ENCODE results near the gene HMGB1. TPM values are rescaled to one million over a fixed set of nuclear protein-coding genes. Genes with fewer than 3 reads are reported as not detected.

HMGB1 gene
- total RNA-seq, 1 donor from 2014 or later: 230 TPM

DNA sequence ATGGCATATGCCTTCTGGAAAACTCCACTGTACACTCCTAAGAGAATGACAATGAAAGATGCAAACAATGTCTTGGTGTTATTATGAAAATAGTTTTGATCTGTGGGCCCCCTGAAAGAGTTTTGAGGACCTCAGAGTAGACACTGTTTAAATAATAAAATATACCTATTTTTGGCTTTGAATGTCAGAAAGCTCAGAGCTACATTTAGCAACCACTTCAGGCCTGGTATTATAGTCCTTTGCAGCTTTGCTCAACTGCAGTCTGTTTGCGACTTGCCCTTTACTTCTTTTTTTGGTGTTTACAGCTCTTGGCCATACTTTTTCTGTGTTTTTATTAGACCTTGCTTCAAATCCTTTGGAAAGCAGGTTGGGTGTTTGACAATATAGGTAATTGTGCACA, 49.3 kb downstream of the HMGB1 start:
- no peak for DNase-seq (ENCODE audit: low spot score)
- no peaks in the 10 kb centered on the region for H3K36me3 Mint-ChIP-seq (ENCODE audit: low read depth, unreplicated experiment)
- H3K9me3 Mint-ChIP-seq (ENCODE audit: unreplicated experiment): no peaks in the 10 kb centered on the region
- H3K27ac Mint-ChIP-seq (ENCODE audit: unreplicated experiment): no peak overlapping the region
- peaks cover 11% of the 10 kb centered on the region for H3K4me1 Mint-ChIP-seq (ENCODE audit: unreplicated experiment)
- peaks cover 7% of the 10 kb centered on the region for H3K27me3 Mint-ChIP-seq (ENCODE audit: unreplicated experiment)
- TF ChIP-seq, protein P1, sequence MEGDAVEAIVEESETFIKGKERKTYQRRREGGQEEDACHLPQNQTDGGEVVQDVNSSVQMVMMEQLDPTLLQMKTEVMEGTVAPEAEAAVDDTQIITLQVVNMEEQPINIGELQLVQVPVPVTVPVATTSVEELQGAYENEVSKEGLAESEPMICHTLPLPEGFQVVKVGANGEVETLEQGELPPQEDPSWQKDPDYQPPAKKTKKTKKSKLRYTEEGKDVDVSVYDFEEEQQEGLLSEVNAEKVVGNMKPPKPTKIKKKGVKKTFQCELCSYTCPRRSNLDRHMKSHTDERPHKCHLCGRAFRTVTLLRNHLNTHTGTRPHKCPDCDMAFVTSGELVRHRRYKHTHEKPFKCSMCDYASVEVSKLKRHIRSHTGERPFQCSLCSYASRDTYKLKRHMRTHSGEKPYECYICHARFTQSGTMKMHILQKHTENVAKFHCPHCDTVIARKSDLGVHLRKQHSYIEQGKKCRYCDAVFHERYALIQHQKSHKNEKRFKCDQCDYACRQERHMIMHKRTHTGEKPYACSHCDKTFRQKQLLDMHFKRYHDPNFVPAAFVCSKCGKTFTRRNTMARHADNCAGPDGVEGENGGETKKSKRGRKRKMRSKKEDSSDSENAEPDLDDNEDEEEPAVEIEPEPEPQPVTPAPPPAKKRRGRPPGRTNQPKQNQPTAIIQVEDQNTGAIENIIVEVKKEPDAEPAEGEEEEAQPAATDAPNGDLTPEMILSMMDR (IDR thresholded peaks at IDR 0.05; ENCODE audit: unreplicated experiment): no peak
- no peak overlapping the region for H3K4me3 Mint-ChIP-seq (ENCODE audit: unreplicated experiment)

DNA sequence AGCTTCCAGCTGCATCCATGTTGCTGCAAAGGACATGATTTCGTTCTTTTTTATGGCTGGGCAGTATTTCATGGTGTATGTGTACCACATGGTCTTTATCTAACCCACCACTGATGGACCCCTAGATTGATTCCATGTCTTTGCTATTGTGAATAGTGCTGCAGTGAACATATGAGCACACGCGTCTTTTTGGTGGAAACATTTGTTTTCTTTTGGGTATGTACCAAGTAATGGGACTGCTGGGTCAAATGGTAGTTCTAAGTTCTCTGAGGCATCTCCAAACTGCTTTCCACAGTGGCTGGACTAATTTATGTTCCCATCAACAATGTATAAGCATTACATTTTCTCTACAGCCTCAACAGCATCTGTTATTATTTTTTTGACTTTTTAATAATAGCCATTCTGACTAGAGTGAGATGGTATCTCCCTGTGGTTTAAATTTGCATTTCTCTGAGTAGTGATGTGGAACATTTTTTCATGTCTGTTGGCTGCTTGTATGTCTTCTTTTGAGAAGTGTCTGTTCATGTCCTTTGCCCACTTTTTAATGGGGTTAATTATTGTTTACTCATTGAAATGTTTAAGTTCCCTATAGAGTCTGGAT, 50.2 kb downstream of the HMGB1 start:
- H3K4me1 Mint-ChIP-seq (ENCODE audit: unreplicated experiment): peaks cover 5% of the 10 kb centered on the region
- no peak overlapping the region for H3K4me3 Mint-ChIP-seq (ENCODE audit: unreplicated experiment)
- no peak for DNase-seq (ENCODE audit: low spot score)
- no peak overlapping the region for H3K27ac Mint-ChIP-seq (ENCODE audit: unreplicated experiment)
- H3K36me3 Mint-ChIP-seq (ENCODE audit: low read depth, unreplicated experiment): no peaks in the 10 kb centered on the region
- TF ChIP-seq, protein P1 (IDR thresholded peaks at IDR 0.05; ENCODE audit: unreplicated experiment): no peak
- H3K27me3 Mint-ChIP-seq (ENCODE audit: unreplicated experiment): peaks cover 2% of the 10 kb centered on the region
- H3K9me3 Mint-ChIP-seq (ENCODE audit: unreplicated experiment): no peaks in the 10 kb centered on the region

DNA sequence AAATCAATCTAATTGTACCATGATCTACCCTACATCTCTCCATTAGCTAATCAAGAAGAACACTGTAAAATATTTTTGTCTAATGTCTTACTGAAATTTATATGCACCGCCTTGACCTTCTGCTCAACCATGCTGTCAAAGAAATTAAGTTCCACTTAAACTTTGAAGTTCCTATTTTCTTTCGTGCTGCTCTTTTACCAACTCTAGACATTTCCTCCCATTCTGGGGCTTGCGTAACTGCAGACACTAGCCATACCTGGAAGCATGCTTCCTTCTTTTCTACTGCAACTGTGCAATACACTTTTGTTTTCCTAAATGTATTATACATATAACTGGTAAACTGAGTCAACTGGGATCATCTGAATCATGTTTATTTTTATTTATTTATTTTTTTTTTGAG, 51.9 kb downstream of the HMGB1 start:
- Mint-ChIP-seq H3K9me3 (ENCODE audit: unreplicated experiment) (no peaks in the 10 kb centered on the region), H3K36me3 (ENCODE audit: low read depth, unreplicated experiment) (no peaks in the 10 kb centered on the region), H3K4me1 (ENCODE audit: unreplicated experiment) (peaks cover 14% of the 10 kb centered on the region), H3K27ac (ENCODE audit: unreplicated experiment) (no peak overlapping the region), H3K27me3 (ENCODE audit: unreplicated experiment) (no peaks in the 10 kb centered on the region), H3K4me3 (ENCODE audit: unreplicated experiment) (no peak overlapping the region)
- TF ChIP-seq, protein P1 (IDR thresholded peaks at IDR 0.05; ENCODE audit: unreplicated experiment): no peak
- DNase-seq (ENCODE audit: low spot score): no peak

DNA sequence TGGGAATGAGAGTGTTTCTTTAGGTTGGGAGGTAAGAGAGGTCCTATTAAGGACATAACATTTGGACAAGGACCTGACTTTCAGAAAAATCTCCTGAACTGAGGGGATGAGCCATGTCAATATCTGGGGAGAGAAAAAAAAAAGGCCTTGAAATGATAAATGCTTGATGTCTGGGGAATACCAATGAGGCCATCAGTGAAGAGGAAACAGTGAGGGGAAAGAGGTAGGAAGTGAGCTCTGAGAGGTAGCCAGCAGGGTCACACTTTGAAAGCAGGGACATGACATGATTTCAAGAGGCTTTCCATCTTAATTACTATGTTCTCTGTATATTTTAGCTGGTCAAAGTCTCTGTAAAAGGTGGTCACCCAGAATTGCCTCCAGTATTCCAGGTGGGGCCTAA, 53.4 kb downstream of the HMGB1 start:
- Mint-ChIP-seq H3K9me3 (ENCODE audit: unreplicated experiment) (no peaks in the 10 kb centered on the region), H3K27ac (ENCODE audit: unreplicated experiment) (no peak overlapping the region), H3K4me1 (ENCODE audit: unreplicated experiment) (peaks cover 20% of the 10 kb centered on the region), H3K4me3 (ENCODE audit: unreplicated experiment) (no peak overlapping the region), H3K36me3 (ENCODE audit: low read depth, unreplicated experiment) (no peaks in the 10 kb centered on the region), H3K27me3 (ENCODE audit: unreplicated experiment) (peaks cover 1% of the 10 kb centered on the region)
- DNase-seq (ENCODE audit: low spot score): no peak
- TF ChIP-seq, protein P1 (IDR thresholded peaks at IDR 0.05; ENCODE audit: unreplicated experiment): no peak

DNA sequence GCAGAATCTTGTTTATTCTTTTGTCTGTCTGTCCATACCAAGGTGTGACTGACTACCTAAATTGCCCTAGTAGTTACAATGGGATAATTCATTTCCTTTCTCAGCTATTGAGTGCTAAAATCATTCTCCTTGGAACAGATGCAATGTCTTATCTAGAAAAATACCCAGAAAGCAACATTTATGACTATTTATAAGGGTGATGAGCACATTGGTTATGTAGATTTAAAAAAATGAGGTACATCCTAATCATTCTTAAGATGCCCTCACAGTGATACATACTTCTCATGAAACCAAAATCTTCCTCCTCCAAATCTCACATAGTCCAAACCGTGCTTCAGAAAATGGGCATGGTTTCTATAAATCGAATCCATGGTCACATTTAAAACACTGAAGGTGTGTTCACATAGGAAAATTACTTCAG, 55.0 kb downstream of the HMGB1 start:
- no peaks in the 10 kb centered on the region for H3K9me3 Mint-ChIP-seq (ENCODE audit: unreplicated experiment)
- peaks cover 3% of the 10 kb centered on the region for H3K27me3 Mint-ChIP-seq (ENCODE audit: unreplicated experiment)
- TF ChIP-seq, protein P1 (IDR thresholded peaks at IDR 0.05; ENCODE audit: unreplicated experiment): no peak
- no peak for DNase-seq (ENCODE audit: low spot score)
- no peaks in the 10 kb centered on the region for H3K36me3 Mint-ChIP-seq (ENCODE audit: low read depth, unreplicated experiment)
- H3K27ac Mint-ChIP-seq (ENCODE audit: unreplicated experiment): no peak overlapping the region
- H3K4me1 Mint-ChIP-seq (ENCODE audit: unreplicated experiment): peaks cover 20% of the 10 kb centered on the region
- H3K4me3 Mint-ChIP-seq (ENCODE audit: unreplicated experiment): no peak overlapping the region
